Stimulated activated CD4-positive, alpha-beta T cell treated with anti-CD3 and anti-CD28 coated beads, Interleukin-4, amount 100 ng/mL, for 1 hour (primary cell): Measurements from ENCODE around the gene SYT3.

ENCODE experiments used
- DNase-seq: peaks from one replicate; pipeline ENCODE4 v3.0.0-alpha.2; 2020

The SYT3 gene

DNA sequence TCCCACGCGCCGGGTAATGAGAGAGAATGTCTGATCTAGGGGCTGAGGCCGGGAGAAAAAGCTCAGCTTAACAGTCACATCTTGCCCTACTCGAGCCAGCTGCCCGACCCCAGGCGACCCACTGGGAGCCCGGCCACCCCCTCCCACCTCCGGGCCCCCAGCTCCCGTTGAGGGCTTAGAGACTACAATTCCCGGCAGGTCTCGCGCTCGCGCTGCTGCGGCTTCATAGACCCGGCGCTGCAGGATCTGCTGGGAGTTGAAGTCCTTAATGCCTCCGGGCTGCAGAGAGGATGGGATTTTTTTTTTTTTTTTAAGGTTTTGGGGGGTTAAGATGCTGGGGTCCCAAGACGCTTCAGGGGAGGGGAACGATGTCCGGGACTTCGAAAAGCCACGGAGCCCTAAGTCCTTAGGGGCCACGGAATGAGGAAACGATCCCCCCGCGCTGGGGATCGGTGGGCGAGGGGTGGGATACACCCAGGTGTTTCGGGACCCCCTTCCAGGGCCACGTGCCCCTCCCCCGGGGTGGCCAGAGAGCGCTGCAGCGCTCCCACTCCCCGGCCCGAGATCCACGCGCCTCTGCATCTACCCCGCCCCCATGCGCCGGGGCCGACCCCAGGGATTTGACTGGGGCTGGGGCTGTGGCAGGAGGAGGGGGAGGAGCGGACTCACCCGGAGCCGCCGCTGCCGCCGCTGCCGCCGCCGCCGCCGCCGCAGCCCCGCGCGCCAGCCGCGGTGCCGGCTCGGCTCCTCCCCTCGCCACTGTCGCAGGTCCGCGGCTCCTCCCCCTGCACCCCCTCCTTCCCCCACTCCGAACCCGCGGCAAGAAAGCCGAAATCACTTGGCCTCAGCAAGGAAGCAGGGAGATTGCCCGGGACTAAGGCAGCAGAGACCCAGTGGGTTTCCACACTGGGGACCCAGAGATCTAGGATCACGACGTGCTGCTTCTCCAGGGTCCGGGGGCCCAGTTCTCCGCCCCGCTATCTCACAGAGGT is at the start of gene SYT3:
TSS of gene SYT3 (minus strand) at position 761 of the 992 bp plus-strand sequence. CDS start 2,470 bp downstream, outside the sequence.
- DNase-seq, result peak; percentile 49

GRCh38 chr19:50688766-50689165 is 49.1 kb upstream of the SYT3 start:
- no peak for DNase-seq

- no peak for DNase-seq
Measured at GRCh38 chr19:50686310-50687032, 46.8 kb upstream of the SYT3 start.

DNA sequence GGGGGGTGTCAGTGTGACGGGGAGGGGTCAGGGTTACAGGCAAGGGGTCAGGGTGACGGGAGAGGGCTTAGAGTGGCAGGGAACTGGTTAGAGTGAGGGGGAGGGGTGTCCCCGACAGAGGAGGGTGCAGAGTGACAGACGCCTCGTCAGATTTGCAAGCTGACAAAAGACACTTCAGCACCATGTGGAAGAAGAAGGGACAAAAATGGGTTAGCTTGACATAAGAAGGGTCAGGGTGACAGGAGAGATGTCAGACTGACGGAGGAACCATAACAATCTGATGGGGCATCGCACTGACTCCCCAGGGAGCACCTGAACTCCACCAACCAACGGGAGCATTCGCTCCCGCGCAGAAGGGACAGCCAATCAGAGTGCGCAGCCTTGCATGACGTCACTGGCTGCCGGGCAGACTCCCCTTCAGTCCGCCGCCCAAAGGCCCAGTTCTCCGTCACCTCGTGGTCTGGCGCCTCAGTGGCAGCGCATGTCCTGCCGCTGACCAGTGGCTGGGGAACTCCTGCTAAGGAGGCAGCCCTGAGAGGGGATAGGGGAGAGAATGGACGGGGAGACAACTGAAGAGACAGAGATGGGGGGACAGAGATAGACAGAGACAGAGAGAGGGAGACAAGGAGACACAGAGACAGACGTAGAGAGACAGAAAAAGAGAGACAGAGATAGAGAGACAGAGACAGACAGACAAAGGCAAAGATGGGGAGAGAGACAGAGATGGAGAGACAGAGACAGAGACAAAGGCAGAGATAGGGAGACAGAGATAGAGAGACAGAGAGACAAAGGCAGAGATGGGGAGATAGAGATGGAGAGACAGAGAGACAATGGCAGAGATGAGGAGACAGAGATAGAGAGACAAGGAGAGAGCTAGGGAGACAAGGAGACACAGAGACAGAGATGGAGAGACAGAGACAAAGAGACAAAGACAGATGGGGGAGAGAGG is 39.8 kb upstream of the SYT3 start:
- peak; percentile 76 for DNase-seq

DNA sequence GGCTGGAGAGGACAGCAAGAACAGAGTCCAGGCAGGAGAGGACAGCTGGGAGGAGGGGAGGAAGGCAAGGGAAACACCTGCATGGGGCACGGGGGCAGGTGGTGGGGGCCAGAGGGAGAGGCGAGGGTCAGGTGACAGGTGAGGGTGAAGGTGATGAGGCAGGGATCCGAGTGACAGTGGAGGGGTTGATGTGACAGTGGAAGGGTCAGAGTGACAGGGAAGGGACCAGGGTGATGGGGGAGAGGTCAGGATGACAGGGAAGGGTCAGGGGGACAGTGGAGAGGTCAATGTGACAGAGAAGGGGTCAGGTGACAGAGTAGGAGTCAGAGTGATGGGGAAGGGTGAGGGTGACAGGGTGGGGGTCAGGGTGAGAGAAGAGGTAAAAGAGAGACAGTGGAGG is 38.6 kb upstream of the SYT3 start:
- DNase-seq, result no peak

- DNase-seq, result no peak
Measured at GRCh38 chr19:50677636-50678035, 38.0 kb upstream of the SYT3 start.

- no peak for DNase-seq
Measured at GRCh38 chr19:50676625-50677197, 37.0 kb upstream of the SYT3 start.

DNA sequence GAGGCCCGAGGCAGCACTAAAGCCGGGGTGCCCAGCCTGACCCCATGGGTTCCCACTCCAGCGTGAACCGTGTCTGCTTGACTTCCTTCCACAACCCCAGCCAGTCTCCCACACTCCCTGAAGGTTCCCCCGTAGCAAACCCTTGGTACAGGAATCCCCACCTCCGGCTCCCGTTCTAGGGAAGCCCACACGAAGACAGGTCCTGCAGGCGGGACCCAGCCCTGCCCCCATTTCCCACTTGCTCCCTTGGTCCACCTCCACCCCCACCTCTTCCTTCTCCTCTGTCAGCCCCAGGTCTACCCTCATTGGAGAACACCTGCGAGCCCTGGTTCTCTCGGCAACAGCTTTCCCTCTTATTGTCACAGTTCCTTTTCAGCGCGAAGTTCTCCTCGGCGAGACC is 33.4 kb upstream of the SYT3 start:
- no peak for DNase-seq

DNA sequence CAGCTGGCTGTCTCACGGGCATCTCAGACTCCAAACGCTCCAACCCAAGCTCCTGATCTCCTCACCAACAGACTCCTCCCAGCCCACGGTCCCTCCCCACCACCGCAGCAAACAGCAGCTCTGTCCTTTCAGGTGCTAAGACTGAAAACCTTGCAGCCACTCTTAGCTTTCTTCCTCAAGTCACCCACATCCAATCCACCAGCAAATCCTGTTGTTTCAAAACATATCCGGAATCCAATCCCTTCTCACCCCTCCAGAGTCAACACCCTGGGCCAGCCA is 30.4 kb upstream of the SYT3 start:
- no peak for DNase-seq

DNA sequence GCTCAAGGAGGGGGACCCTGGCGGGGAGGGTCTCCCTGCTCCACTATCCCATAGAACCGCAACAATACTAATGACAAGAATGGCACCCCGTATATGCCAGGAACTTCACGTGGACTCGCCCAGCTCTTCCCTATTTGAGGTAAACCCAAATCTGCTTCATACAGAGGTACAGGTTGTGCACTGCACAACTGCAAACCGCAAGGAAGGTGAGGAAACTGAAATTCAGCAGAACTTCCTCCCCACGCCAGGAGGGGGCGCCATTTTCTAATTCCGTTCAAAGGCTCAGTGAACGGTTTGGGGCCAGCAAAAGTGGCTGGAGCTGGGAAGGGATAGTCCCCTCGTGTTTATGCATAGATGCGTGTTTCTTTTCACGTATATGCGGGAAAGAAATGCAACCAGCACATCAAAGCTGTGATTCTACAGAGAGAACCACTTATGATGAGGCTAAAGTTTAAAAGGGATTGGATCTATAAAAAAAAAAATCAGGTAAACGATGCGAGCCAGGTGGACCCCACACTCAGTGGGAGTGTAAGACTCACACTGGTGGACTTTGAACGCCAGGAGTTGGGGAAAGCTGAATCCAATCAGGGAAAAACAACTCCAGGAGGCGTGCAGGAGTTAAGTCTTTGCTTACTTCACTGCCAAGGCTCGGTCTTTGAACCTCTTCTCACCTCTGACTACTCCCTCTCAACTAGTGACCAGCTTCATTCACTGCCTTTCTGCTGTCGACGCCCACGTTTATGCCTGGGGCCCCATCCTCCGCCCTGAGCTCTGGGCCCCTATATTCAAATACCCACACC is 29.8 kb upstream of the SYT3 start:
- peak; percentile 40 for DNase-seq

GRCh38 chr19:50668879-50669278 is 29.2 kb upstream of the SYT3 start:
- no peak for DNase-seq

GRCh38 chr19:50668416-50668815 is 28.7 kb upstream of the SYT3 start:
- DNase-seq, result no peak

DNA sequence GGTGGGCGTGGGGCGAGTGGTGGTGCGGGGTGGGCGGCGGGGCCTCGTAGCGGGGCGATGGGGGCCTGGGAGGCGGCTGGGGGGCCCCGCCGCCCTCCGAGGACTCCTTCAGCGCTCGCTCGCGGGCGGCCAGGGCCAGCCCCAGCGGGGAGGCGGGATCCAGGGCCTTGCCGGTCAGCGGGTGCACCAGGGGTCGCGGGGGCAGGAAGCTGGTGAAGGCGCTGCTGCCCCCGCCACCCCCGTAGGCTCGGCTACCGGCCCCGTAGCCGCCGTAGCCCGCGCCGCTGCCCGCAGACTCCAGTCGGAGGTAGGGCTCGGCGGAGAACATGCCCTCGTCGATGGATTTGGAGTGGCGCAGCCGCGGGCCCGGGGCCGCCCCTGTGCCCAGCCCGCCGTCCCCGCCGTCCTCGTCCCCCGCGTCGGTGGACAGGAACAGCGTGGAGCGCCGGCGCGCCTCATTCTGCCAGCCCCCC is 28.1 kb upstream of the SYT3 start:
- DNase-seq, result no peak

GRCh38 chr19:50667177-50667758 is 27.6 kb upstream of the SYT3 start:
- no peak for DNase-seq

DNA sequence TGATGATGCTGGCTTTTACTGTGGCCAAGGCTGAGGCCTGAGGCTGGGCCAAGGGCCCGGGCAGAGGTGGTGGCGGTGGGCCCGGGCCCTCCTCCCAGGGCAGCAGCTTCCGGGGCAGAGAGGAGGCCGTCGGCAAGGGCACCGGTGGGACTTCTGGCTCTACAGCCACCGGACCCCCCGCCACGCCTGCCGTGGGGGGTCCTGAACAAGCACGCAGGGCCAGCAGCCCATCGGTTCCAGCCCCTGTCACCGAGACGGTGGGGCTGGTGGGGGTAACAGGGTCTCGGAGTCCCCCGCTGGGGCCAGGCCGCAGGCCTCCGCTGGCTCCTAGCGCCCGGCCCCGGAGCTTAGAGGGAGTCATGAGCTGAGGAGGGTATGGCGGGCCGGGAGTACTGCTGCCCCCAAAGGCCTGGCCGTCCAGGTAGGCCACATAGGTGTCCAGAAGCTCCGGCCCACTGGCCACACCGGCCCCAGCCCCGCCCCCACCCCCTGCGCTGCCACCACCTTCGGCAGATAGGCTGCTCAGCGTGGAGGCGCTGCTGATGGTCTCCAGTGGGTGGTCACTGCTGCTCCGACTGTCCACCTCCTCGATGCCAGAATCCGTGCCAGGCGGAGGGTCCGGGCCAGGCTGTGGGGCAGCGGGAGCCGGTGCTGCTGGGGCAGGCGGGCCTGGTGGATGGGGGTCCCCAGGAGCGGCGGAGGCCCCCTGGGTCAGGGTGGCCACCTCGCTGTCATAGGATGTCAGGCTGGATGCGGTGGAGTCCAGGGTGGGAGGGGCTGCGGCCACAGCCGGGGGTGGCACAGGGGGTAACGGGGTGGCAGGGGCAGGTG is 26.9 kb upstream of the SYT3 start:
- no peak for DNase-seq

GRCh38 chr19:50664204-50664603 is 24.5 kb upstream of the SYT3 start:
- DNase-seq, result no peak

GRCh38 chr19:50663482-50663790 is 23.8 kb upstream of the SYT3 start:
- no peak for DNase-seq

DNA sequence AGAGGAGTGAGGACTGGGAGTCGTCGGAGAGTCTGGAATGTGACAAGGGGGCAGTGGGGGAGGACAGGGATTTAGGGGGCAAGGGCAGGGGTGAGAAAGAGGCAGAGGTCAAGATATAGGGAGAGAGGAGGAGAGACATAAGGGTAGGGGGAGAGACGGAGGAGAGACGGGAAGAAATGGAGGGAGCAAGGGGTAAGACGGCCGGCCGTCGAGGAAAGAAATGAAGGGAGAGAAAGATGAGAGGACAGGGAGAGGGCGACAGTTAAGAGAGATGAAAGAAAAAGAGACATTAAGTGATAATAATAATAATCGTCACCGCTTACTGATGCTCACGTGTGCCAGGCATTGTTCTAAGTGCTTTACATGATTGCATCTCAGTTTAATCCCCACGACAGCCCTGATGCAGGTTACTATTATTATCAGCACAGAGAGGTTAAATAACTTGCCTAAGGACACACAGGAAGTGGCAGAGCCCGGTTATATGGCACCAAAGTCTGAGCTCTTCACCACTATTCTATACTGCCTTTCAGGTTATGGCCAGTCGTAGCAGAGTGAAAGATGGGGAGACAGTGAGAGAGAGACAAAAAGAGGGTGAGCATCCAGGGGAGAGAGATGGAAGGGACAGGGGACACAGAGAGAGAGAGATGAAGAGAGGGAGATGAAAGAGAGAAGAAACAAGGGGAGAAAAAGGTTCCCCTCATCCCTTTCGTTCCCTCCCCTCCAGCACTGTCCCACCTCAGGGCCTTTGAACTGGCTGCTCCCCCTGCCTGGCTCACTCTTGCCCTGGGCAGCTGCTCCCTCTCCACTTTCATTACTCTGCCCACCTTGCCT is 23.2 kb upstream of the SYT3 start:
- DNase-seq, result no peak
